WTC11 (cell line): ENCODE measurements around the gene KCNK3. TPM values are rescaled to one million over a fixed set of nuclear protein-coding genes. Genes with fewer than 3 reads are reported as not detected.
"Not testable (repeated sequence)": the region's sequence is repeated elsewhere in the genome, so short reads cannot be mapped to it uniquely, and the experiment has no call there.

Source experiments
- ATAC-seq: fragments of 200-7000 bp; cut with Tn5 transposase; 2 replicates; pipeline ENCODE4 v1.10.0; 2021; ENCODE audit warnings: mild to moderate bottlenecking, moderate library complexity
- CTCF ChIA-PET: fragments of 300-600 bp; sonication (Branson Sonifier 250); formaldehyde crosslinking; loops from one replicate; lab custom pipeline; 2021; ENCODE audit warnings: antibody characterized with exemption; lab: Charles Lee
- POLR2A ChIA-PET: fragments of 350-600 bp; sonication (Branson Sonifier 250); formaldehyde crosslinking; loops from one replicate; lab custom pipeline; 2021; ENCODE audit warnings: antibody characterized with exemption; lab: Charles Lee
- DNase-seq: peaks from one replicate; pipeline ENCODE4 v3.0.0; 2021; ENCODE audit warnings: low spot score
- H3K27ac Mint-ChIP-seq: 2 replicates; pipeline ENCODE4 v1.8.0; 2021; ENCODE audit warnings: mixed read lengths
- H3K27me3 Mint-ChIP-seq: 2 replicates; pipeline ENCODE4 v1.8.0; 2021; ENCODE audit warnings: low read depth, mild to moderate bottlenecking, moderate library complexity, mixed read lengths
- H3K36me3 Mint-ChIP-seq: 2 replicates; pipeline ENCODE4 v1.8.0; 2021; ENCODE audit warnings: mixed read lengths
- H3K4me1 Mint-ChIP-seq: 2 replicates; pipeline ENCODE4 v1.8.0; 2022; ENCODE audit warnings: mixed read lengths
- H3K4me3 Mint-ChIP-seq: 2 replicates; pipeline ENCODE4 v1.8.0; 2021; ENCODE audit warnings: mild to moderate bottlenecking, moderate library complexity, mixed read lengths
- H3K9me3 Mint-ChIP-seq: 2 replicates; pipeline ENCODE4 v1.8.0; 2021; ENCODE audit warnings: mixed read lengths
- CREB1 ChIP-seq: sonication (generic); formaldehyde crosslinking; IDR thresholded peaks from 2 replicates; pipeline ENCODE4 v1.8.0; 2023; ENCODE audit warnings: mild to moderate bottlenecking, missing genetic modification reagents
- EMX1 ChIP-seq: fragments of 250-450 bp; sonication (Bioruptor Pico); IDR thresholded peaks from 2 replicates; pipeline ENCODE4 v1.8.0; 2021; ENCODE audit warnings: mild to moderate bottlenecking
- ETV6 ChIP-seq: sonication (generic); formaldehyde crosslinking; IDR thresholded peaks from 2 replicates; pipeline ENCODE4 v1.8.1; 2022; ENCODE audit warnings: mild to moderate bottlenecking, missing genetic modification reagents
- FOXK1 ChIP-seq: sonication (generic); formaldehyde crosslinking; IDR thresholded peaks from 2 replicates; pipeline ENCODE4 v1.8.0; 2022; ENCODE audit warnings: mild to moderate bottlenecking, moderate library complexity, missing genetic modification reagents
- HMGXB4 ChIP-seq: sonication (generic); formaldehyde crosslinking; IDR thresholded peaks from 2 replicates; pipeline ENCODE4 v1.8.1; 2023; ENCODE audit warnings: mild to moderate bottlenecking, moderate library complexity, missing genetic modification reagents
- JAZF1 ChIP-seq: fragments of 250-450 bp; sonication (Bioruptor Pico); IDR thresholded peaks from 2 replicates; pipeline ENCODE4 v1.9.0; 2021; ENCODE audit warnings: moderate library complexity, mild to moderate bottlenecking, inconsistent platforms
- MAX ChIP-seq: sonication (generic); formaldehyde crosslinking; IDR thresholded peaks from 2 replicates; pipeline ENCODE4 v1.8.0; 2022; ENCODE audit warnings: mild to moderate bottlenecking, missing genetic modification reagents
- NR1H2 ChIP-seq: sonication (generic); formaldehyde crosslinking; IDR thresholded peaks from 2 replicates; pipeline ENCODE4 v1.9.0; 2021; ENCODE audit warnings: mild to moderate bottlenecking, moderate library complexity, missing genetic modification reagents
- PREB ChIP-seq: sonication (generic); formaldehyde crosslinking; IDR thresholded peaks from 2 replicates; pipeline ENCODE4 v1.8.1; 2022; ENCODE audit warnings: mild to moderate bottlenecking, missing genetic modification reagents, moderate library complexity, borderline replicate concordance
- PRRX2 ChIP-seq: fragments of 250-450 bp; sonication (Bioruptor Pico); IDR thresholded peaks from 2 replicates; pipeline ENCODE4 v1.8.0; 2021; ENCODE audit warnings: mild to moderate bottlenecking
- RELA ChIP-seq: sonication (generic); formaldehyde crosslinking; IDR thresholded peaks from 2 replicates; pipeline ENCODE4 v1.8.1; 2022; ENCODE audit warnings: missing genetic modification reagents, mild to moderate bottlenecking, borderline replicate concordance
- SP1 ChIP-seq: sonication (generic); formaldehyde crosslinking; conservative IDR thresholded peaks from 2 replicates; pipeline ENCODE4 v1.8.1; 2022; ENCODE audit warnings: missing genetic modification reagents
- TEAD1 ChIP-seq: sonication (generic); formaldehyde crosslinking; IDR thresholded peaks from 2 replicates; pipeline ENCODE4 v1.8.0; 2022; ENCODE audit warnings: mild to moderate bottlenecking, missing genetic modification reagents
- TEAD4 ChIP-seq: sonication (generic); formaldehyde crosslinking; IDR thresholded peaks from 2 replicates; pipeline ENCODE4 v1.8.0; 2022; ENCODE audit warnings: mild to moderate bottlenecking, missing genetic modification reagents
- ZNF232 ChIP-seq: sonication (generic); formaldehyde crosslinking; IDR thresholded peaks from 2 replicates; pipeline ENCODE4 v1.8.0; 2022; ENCODE audit warnings: mild to moderate bottlenecking, missing genetic modification reagents
- ZNF281 ChIP-seq: sonication (generic); formaldehyde crosslinking; IDR thresholded peaks from 2 replicates; pipeline ENCODE4 v1.8.0; 2023; ENCODE audit warnings: mild to moderate bottlenecking, missing genetic modification reagents
- ZNF396 ChIP-seq: fragments of 250-450 bp; sonication (Bioruptor Pico); IDR thresholded peaks from 2 replicates; pipeline ENCODE4 v1.8.0; 2021; ENCODE audit warnings: mild to moderate bottlenecking, moderate library complexity, borderline replicate concordance
- ZNF532 ChIP-seq: fragments of 250-450 bp; sonication (Bioruptor Pico); IDR thresholded peaks from 2 replicates; pipeline ENCODE4 v1.9.0; 2021; ENCODE audit warnings: mild to moderate bottlenecking, borderline replicate concordance
- ZSCAN18 ChIP-seq: fragments of 250-450 bp; sonication (Bioruptor Pico); IDR thresholded peaks from 2 replicates; pipeline ENCODE4 v2.1.2; 2022; ENCODE audit warnings: mild to moderate bottlenecking, moderate library complexity
- total RNA-seq: library from RNA; stranded (reverse); gene quantifications from 3 replicates; pipeline ENCODE4 v1.2.3, GENCODE V29; 2021

KCNK3 gene
- total RNA-seq, 1 experiment from 2014 or later: 0.22 TPM

GRCh38 chr2:26749787-26750420 is 57.4 kb downstream of the KCNK3 start:
- Mint-ChIP-seq H3K27me3 (peaks cover 88% of the 10 kb centered on the region), H3K4me1 (peaks cover 33% of the 10 kb centered on the region), H3K4me3 (peak overlapping the region; percentile 58), H3K27ac (peak overlapping the region; percentile 96), H3K36me3 (peaks cover 10% of the 10 kb centered on the region)
- not testable (repeated sequence) for H3K9me3 Mint-ChIP-seq, DNase-seq
- ATAC-seq: peak; percentile 21
- ChIA-PET CTCF (interaction anchor here (0.9 kb wide), 1 partner anchor 168 kb away, joined by 7 read pairs; no protein-coding TSS in a partner anchor), POLR2A (interaction anchor here (0.7 kb wide), 1 partner anchor 57 kb away, joined by 6 read pairs; the partner anchor contains the start of gene KCNK3)
- TF ChIP-seq MAX (CRISPR knock-in tag) (peak; percentile 66; the same call in 1 of the 2 replicates), ZNF232 (CRISPR knock-in tag) (0 out of 2 replicates have a peak, but pooled peaks have one; percentile 60), FOXK1 (CRISPR knock-in tag) (peak; percentile 39; the same call in 1 of the 2 replicates), ZNF281 (CRISPR knock-in tag) (peak; percentile 24; the same call in 1 of the 2 replicates)
- TF ChIP-seq, all 79 proteins: peak for 4; not testable (repeated sequence) for 75

- Mint-ChIP-seq H3K4me3 (peak overlapping the region; percentile 58), H3K27me3 (peaks cover 93% of the 10 kb centered on the region), H3K36me3 (peaks cover 10% of the 10 kb centered on the region), H3K4me1 (peaks cover 39% of the 10 kb centered on the region)
- H3K9me3 Mint-ChIP-seq, POLR2A ChIA-PET, H3K27ac Mint-ChIP-seq, CTCF ChIA-PET, ATAC-seq, DNase-seq: not testable (repeated sequence)
Measured at GRCh38 chr2:26750467-26750866, 57.9 kb downstream of the KCNK3 start.

- DNase-seq: no peak
- Mint-ChIP-seq H3K9me3 (peaks cover 6% of the 10 kb centered on the region), H3K27me3 (peaks cover 80% of the 10 kb centered on the region), H3K36me3 (peaks cover 10% of the 10 kb centered on the region), H3K27ac (no peak overlapping the region), H3K4me1 (peaks cover 53% of the 10 kb centered on the region), H3K4me3 (no peak overlapping the region)
- ATAC-seq: no peak
- TF ChIP-seq PREB: no peak
- TF ChIP-seq ETV6 (CRISPR knock-in tag): no peak
- no peak for TF ChIP-seq CREB1 (CRISPR knock-in tag)
- TF ChIP-seq ZNF532: no peak
- TF ChIP-seq JAZF1: no peak
- TF ChIP-seq SP1 (CRISPR knock-in tag): no peak
- TF ChIP-seq ZNF396: no peak
- no peak for TF ChIP-seq TEAD1 (CRISPR knock-in tag)
- no peak for TF ChIP-seq PRRX2
- TF ChIP-seq EMX1: no peak
- no peak for TF ChIP-seq RELA (CRISPR knock-in tag)
- no peak for TF ChIP-seq ZSCAN18 (CRISPR knock-in tag)
- no peak for TF ChIP-seq ZNF232 (CRISPR knock-in tag)
- no peak for TF ChIP-seq TEAD4 (CRISPR knock-in tag)
- TF ChIP-seq HMGXB4 (CRISPR knock-in tag): no peak
- TF ChIP-seq NR1H2 (CRISPR knock-in tag): no peak
- POLR2A ChIA-PET: no interaction called here
- CTCF ChIA-PET: interaction anchor here (0.5 kb wide), 1 partner anchor 1475 kb away, joined by 5 read pairs; no protein-coding TSS in a partner anchor
Measured at GRCh38 chr2:26752656-26753055, 60.1 kb downstream of the KCNK3 start.
